PFSK-1 (cell line): ENCODE results near the gene SPATA25.

Source experiments
- FOXP2 ChIP-seq: optimal IDR thresholded peaks from 2 replicates; pipeline ENCODE3; 2011; ENCODE audit warnings: borderline replicate concordance, control low read depth, inconsistent platforms; ENCODE audit not compliant: insufficient read depth; ENCODE audit errors: extremely low read length, extremely low read depth
- POLR2AphosphoS5 ChIP-seq: IDR thresholded peaks from 2 replicates; pipeline ENCODE4 v1.6.1; 2012; ENCODE audit warnings: low read depth, mild to moderate bottlenecking, control low read depth, low read length, moderate library complexity
- REST ChIP-seq, 2 experiments: IDR thresholded peaks; 2 replicates each; pipeline versions ENCODE4 v1.6.1 to v1.8.0; 2011 to 2012; ENCODE audit warnings: low read depth in 2 of 2, low read length in 2 of 2, control low read depth in 1 of 2, inconsistent platforms in 1 of 2, mild to moderate bottlenecking in 1 of 2, moderate library complexity in 1 of 2; ENCODE audit not compliant: insufficient read depth in 1 of 2
- SIN3A ChIP-seq: IDR thresholded peaks from 2 replicates; pipeline ENCODE4 v1.6.1; 2012; ENCODE audit warnings: mild to moderate bottlenecking, low read length, moderate library complexity, borderline replicate concordance; ENCODE audit not compliant: insufficient read depth
- TAF1 ChIP-seq: IDR thresholded peaks from 2 replicates; pipeline ENCODE4 v1.6.1; 2012; ENCODE audit warnings: low read length, control low read depth, borderline replicate concordance; ENCODE audit not compliant: insufficient read depth

Gene SPATA25

GRCh38 chr20:45873409-45874103 lies 13.9 kb downstream of the SPATA25 start:
- TF ChIP-seq REST (IDR thresholded peaks at IDR 0.05; ENCODE audit: insufficient read depth in 1 of 2, low read depth in 2 of 2, low read length in 2 of 2) (no peak), SIN3A (no peak), TAF1 (no peak), POLR2AphosphoS5 (no peak), FOXP2 (no peak)

- TF ChIP-seq REST (IDR thresholded peaks at IDR 0.05; ENCODE audit: insufficient read depth in 1 of 2, low read depth in 2 of 2, low read length in 2 of 2) = no peak
- TF ChIP-seq TAF1 = no peak
- TF ChIP-seq POLR2AphosphoS5 = no peak
- TF ChIP-seq SIN3A = no peak
- TF ChIP-seq FOXP2 = no peak
Observed at GRCh38 chr20:45872626-45873025, 14.8 kb downstream of the SPATA25 start.

- TF ChIP-seq SIN3A (no peak), REST (IDR thresholded peaks at IDR 0.05; ENCODE audit: insufficient read depth in 1 of 2, low read depth in 2 of 2, low read length in 2 of 2) (no peak), POLR2AphosphoS5 (no peak), TAF1 (no peak), FOXP2 (no peak)
Observed at GRCh38 chr20:45867819-45868176, 19.6 kb downstream of the SPATA25 start.

DNA sequence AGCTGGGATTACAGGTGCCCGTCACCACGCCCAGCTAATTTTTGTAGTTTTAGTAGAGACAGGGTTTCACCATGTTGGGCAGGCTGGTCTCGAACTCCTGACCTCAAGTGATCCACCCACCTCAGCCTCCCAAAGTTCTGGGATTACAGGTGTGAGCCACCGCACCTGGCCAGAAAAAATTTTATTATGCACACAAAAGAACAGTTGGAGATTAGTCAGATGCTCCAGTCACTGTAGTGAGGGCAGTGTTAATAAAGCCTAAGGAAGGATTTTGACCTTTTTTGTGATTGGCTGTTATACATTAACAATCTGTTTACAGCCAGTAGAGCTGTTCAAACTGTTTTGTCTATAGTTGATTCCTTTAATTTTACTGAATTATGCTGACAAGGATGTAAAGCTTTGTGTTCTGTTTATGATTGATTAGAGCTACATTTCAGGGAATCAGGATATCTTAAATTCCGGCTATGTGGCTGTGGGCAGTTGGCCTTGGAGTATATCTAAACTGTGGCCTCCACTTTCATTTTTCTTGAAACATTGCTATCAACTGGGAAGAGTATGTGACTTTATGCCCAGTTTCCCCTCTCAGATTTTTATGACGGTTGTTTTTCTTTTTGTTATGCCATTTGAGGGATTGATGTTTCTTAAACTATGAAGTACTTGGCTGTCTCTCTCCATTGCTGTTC lies 20.1 kb downstream of the SPATA25 start:
- TF ChIP-seq SIN3A = no peak
- TF ChIP-seq REST (IDR thresholded peaks at IDR 0.05; ENCODE audit: insufficient read depth in 1 of 2, low read depth in 2 of 2, low read length in 2 of 2) = no peak
- TF ChIP-seq FOXP2 = no peak
- no peak for TF ChIP-seq POLR2AphosphoS5
- no peak for TF ChIP-seq TAF1
